OCI-LY1 (cell line): ENCODE measurements around the gene NOD2.

ENCODE experiments used
- H2AFZ ChIP-seq: fragments of 200-600 bp; sonication (generic), shearing (Covaris generic); 2 replicates; pipeline ENCODE4 v1.6.0; 2014; ENCODE audit warnings: antibody characterized with exemption, mild to moderate bottlenecking, low read length
- H3F3A ChIP-seq: fragments of 200-600 bp; sonication (generic), shearing (Covaris generic); 2 replicates; pipeline ENCODE4 v1.6.0; 2014; ENCODE audit warnings: mild to moderate bottlenecking, antibody characterized with exemption, low read length, moderate library complexity; ENCODE audit not compliant: insufficient read depth
- H3K27ac ChIP-seq: fragments of 200-600 bp; sonication (generic); 2 replicates; pipeline ENCODE4 v1.5.1; 2014; ENCODE audit warnings: low read length, mixed run types, mild to moderate bottlenecking, low read depth; ENCODE audit not compliant: poor library complexity, severe bottlenecking
- H3K27me3 ChIP-seq: fragments of 200-600 bp; sonication (generic); 2 replicates; pipeline ENCODE4 v1.6.0; 2014; ENCODE audit warnings: antibody characterized with exemption, mild to moderate bottlenecking, low read length, moderate library complexity; ENCODE audit not compliant: insufficient read depth
- H3K36me3 ChIP-seq: fragments of 200-600 bp; sonication (generic); 2 replicates; pipeline ENCODE4 v1.6.1; 2014; ENCODE audit warnings: mild to moderate bottlenecking, antibody characterized with exemption, low read length, moderate library complexity, mixed read lengths; ENCODE audit not compliant: insufficient read depth
- H3K4me1 ChIP-seq: fragments of 200-600 bp; sonication (generic); 2 replicates; pipeline ENCODE4 v1.5.1; 2014; ENCODE audit warnings: mild to moderate bottlenecking, low read length, moderate library complexity; ENCODE audit not compliant: insufficient read depth, severe bottlenecking
- H3K4me2 ChIP-seq: fragments of 200-600 bp; sonication (generic), shearing (Covaris generic); 2 replicates; pipeline ENCODE4 v1.6.1; 2014; ENCODE audit warnings: low read length
- H3K4me3 ChIP-seq: fragments of 200-600 bp; sonication (generic); 2 replicates; pipeline ENCODE4 v1.5.1; 2014; ENCODE audit warnings: low read length, low read depth, mild to moderate bottlenecking, mixed read lengths; ENCODE audit not compliant: poor library complexity, severe bottlenecking
- H3K79me2 ChIP-seq: fragments of 200-600 bp; shearing (Covaris generic); 2 replicates; pipeline ENCODE4 v1.6.1; 2016; ENCODE audit warnings: mixed run types, low read length, mixed read lengths; ENCODE audit not compliant: insufficient read depth
- H3K9ac ChIP-seq: fragments of 200-600 bp; sonication (generic), shearing (Covaris generic); 2 replicates; pipeline ENCODE4 v1.6.1; 2014; ENCODE audit warnings: mild to moderate bottlenecking, low read length, mixed read lengths
- H3K9me2 ChIP-seq: fragments of 200-600 bp; sonication (generic), shearing (Covaris generic); 2 replicates; pipeline ENCODE4 v1.6.1; 2014; ENCODE audit warnings: low read depth, mild to moderate bottlenecking, low read length, mixed read lengths
- H3K9me3 ChIP-seq: fragments of 200-600 bp; shearing (Covaris generic); 2 replicates; pipeline ENCODE4 v1.6.1; 2014; ENCODE audit warnings: low read length, mixed read lengths
- H4K20me1 ChIP-seq: fragments of 200-600 bp; sonication (generic), shearing (Covaris generic); 2 replicates; pipeline ENCODE4 v1.6.0; 2016; ENCODE audit warnings: mild to moderate bottlenecking, low read length; ENCODE audit not compliant: insufficient read depth
- EZH2 ChIP-seq: fragments of 200-600 bp; sonication (generic), shearing (Covaris generic); IDR thresholded peaks from 2 replicates; pipeline ENCODE4 v1.8.0; 2017; ENCODE audit warnings: borderline replicate concordance, mixed run types, mild to moderate bottlenecking, antibody characterized with exemption, low read length, moderate library complexity, mixed read lengths
- TF ChIP-seq, protein P1 (sequence below): fragments of 200-600 bp; sonication (generic), shearing (Covaris generic); IDR thresholded peaks from 2 replicates; pipeline ENCODE4 v1.5.1; 2017; ENCODE audit warnings: mild to moderate bottlenecking, antibody characterized with exemption, low read length, moderate library complexity, mixed read lengths

NOD2 gene

DNA sequence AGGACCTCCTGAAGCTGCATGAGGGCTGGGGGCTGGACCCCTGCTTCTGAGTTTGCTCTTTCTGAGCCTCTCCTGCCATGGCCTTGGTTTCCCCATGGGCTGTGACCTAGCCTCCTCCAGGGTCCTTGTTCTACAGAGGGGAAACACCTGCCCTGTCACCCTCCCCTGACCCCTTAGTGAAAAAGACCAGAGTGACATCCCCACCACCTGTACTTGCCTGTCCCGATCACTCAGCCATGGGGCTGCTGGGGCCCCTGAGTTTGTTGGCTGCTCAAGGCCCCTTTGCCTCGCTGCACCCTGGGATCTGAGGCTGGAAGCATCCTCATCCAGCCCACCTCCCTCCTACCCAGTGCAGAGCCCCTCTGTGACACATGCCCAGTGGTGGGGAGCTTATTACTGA lies 800 bp downstream of the NOD2 start:
- Histone ChIP-seq H3K9ac (no peak overlapping the region), H3K79me2 (no peaks in the 10 kb centered on the region), H2AFZ (no peak overlapping the region), H3K27ac (no peak overlapping the region), H3K9me3 (no peaks in the 10 kb centered on the region), H3K4me2 (no peak overlapping the region), H3K4me1 (peaks cover 3% of the 10 kb centered on the region), H3K4me3 (no peak overlapping the region), H4K20me1 (no peaks in the 10 kb centered on the region), H3K27me3 (0 out of 2 replicates have a peak, but pooled peaks cover 8% of the 10 kb centered on the region), H3K9me2 (no peaks in the 10 kb centered on the region), H3F3A (no peaks in the 10 kb centered on the region), H3K36me3 (no peaks in the 10 kb centered on the region)
- no peak for TF ChIP-seq EZH2
- TF ChIP-seq, protein P1, sequence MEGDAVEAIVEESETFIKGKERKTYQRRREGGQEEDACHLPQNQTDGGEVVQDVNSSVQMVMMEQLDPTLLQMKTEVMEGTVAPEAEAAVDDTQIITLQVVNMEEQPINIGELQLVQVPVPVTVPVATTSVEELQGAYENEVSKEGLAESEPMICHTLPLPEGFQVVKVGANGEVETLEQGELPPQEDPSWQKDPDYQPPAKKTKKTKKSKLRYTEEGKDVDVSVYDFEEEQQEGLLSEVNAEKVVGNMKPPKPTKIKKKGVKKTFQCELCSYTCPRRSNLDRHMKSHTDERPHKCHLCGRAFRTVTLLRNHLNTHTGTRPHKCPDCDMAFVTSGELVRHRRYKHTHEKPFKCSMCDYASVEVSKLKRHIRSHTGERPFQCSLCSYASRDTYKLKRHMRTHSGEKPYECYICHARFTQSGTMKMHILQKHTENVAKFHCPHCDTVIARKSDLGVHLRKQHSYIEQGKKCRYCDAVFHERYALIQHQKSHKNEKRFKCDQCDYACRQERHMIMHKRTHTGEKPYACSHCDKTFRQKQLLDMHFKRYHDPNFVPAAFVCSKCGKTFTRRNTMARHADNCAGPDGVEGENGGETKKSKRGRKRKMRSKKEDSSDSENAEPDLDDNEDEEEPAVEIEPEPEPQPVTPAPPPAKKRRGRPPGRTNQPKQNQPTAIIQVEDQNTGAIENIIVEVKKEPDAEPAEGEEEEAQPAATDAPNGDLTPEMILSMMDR: no peak

DNA sequence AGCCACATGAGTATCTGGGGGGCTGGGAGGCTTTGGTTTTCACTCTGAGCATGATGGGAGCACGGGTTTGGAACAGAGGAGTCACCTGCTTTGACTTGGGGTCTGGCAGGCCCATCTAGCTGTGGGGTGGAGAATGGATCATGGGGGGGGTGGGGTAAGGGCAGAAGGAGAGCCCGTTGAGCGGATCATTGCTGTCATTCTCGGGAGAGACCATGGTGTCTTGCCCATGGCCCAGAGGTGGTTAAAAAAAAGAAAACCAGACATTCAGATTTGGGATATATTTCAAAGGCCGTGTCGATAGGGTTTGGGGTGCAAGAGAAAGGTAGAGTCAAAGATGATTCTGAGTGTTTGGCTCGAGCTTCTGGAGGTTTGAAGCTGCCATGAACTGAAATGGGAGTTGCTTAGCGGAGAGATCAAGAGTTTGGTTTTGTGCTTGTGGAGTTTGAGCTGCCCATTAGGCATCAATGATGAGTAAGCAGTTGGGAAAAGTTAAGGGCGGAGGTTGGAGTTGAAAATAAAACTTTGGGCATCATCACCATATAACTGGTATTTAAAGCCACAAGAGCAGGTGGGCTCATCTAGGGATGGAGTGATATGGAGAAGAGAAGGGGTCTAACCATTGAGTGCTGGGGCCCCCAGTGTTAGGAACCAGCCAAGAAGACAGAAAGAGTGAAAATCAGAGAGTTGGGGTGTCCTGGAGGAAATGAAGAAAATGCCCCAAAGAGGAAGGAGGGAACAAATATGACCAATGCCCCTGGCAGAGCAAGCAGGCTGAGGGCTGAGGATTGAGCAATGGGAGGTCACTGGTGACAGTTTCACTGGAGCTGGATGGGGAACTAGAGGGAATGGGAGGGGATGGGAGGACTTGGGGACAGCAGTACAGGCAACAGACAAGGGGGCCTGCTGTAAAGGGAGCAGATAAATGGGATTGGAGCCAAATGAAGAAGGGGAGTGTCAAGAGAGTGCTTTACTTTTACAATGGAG lies 1.9 kb downstream of the NOD2 start:
- TF ChIP-seq, protein P1: no peak
- H3K4me2 ChIP-seq: no peak overlapping the region
- H3K27me3 ChIP-seq: 0 out of 2 replicates have a peak, but pooled peaks cover 8% of the 10 kb centered on the region
- no peak overlapping the region for H2AFZ ChIP-seq
- no peak overlapping the region for H3K9ac ChIP-seq
- no peaks in the 10 kb centered on the region for H4K20me1 ChIP-seq
- H3K9me2 ChIP-seq: no peaks in the 10 kb centered on the region
- H3K4me1 ChIP-seq: peaks cover 3% of the 10 kb centered on the region
- H3K9me3 ChIP-seq: no peaks in the 10 kb centered on the region
- H3K27ac ChIP-seq: no peak overlapping the region
- no peaks in the 10 kb centered on the region for H3F3A ChIP-seq
- H3K36me3 ChIP-seq: no peaks in the 10 kb centered on the region
- no peaks in the 10 kb centered on the region for H3K79me2 ChIP-seq
- H3K4me3 ChIP-seq: no peak overlapping the region

DNA sequence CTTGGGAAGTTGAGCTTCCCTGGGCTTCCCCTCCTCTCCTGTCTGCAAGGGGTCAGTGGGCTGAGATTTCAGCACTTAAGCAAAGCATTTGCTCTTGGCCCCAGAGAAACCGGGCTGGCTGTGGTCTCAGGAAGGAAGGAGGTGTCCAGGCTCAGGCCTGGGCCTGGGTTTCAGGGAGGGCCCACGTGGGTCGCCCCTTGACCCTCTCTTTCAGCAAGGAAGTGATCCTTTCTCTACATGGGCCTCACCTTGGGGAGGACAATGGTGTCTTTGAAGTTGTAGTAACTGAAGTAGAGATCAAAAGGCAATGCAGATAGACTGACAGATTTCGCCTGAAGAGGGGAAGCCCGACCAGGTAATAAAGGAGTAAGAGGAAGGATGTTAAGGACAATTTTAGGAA lies 2.7 kb downstream of the NOD2 start:
- Histone ChIP-seq H3K4me3 (no peak overlapping the region), H4K20me1 (no peaks in the 10 kb centered on the region), H3K4me1 (peaks cover 3% of the 10 kb centered on the region), H3K79me2 (no peaks in the 10 kb centered on the region), H3K9ac (no peak overlapping the region), H3F3A (no peaks in the 10 kb centered on the region), H3K4me2 (no peak overlapping the region), H3K9me3 (no peaks in the 10 kb centered on the region), H3K9me2 (no peaks in the 10 kb centered on the region), H2AFZ (no peak overlapping the region), H3K27ac (no peak overlapping the region), H3K36me3 (no peaks in the 10 kb centered on the region), H3K27me3 (0 out of 2 replicates have a peak, but pooled peaks cover 8% of the 10 kb centered on the region)
- TF ChIP-seq, protein P1: no peak
- no peak for TF ChIP-seq EZH2
